Right lobe of liver (tissue), 4 donors: ENCODE data around the gene ACAP3.

Source experiments
- CTCF ChIP-seq, 4 donors: fragments of 200-600 bp in 3 of 4; fragments of 450-650 bp in 1 of 4; IDR thresholded peaks; one replicate each; pipeline versions ENCODE4 v1.5.1 to v1.8.0; 2016 to 2022; ENCODE audit warnings: antibody characterized with exemption in 4 of 4, mild to moderate bottlenecking in 2 of 4
- POLR2A ChIP-seq: fragments of 450-650 bp; IDR thresholded peaks from one replicate; pipeline ENCODE4 v1.6.1; 2017; ENCODE audit warnings: antibody characterized with exemption, mild to moderate bottlenecking
- donor health status: DM: no; HTN: no; CAD: no.
- donor health status: DM: no; HTN: no; CAD: no.
- donor health status: DM: no; HTN: yes; CAD: no.

GRCh38 chr1:1259540-1259939, 48.2 kb downstream of the ACAP3 start:
- TF ChIP-seq CTCF (IDR thresholded peaks at IDR 0.05) (no peak), POLR2A (no peak)
